K562 (cell line): ENCODE results near the gene VPS13D. TPM values are rescaled to one million over a fixed set of nuclear protein-coding genes. Genes with fewer than 3 reads are reported as not detected.
A peak's percentile ranks its signal among the peaks of the same experiment; 100 is the strongest.

Experiments used
- ARID4B ChIP-seq: sonication (generic); formaldehyde crosslinking; IDR thresholded peaks from 2 replicates; pipeline ENCODE4 v1.8.0; 2022; ENCODE audit warnings: mild to moderate bottlenecking, missing genetic modification reagents
- BCOR ChIP-seq: fragments of 450-650 bp; IDR thresholded peaks from 2 replicates; pipeline ENCODE4 v1.6.1; 2016
- ESRRA ChIP-seq: fragments of 450-650 bp; IDR thresholded peaks from 2 replicates; pipeline ENCODE4 v1.6.1; 2014; ENCODE audit warnings: low read depth, mild to moderate bottlenecking, moderate library complexity, borderline replicate concordance
- KDM1A ChIP-seq, 2 experiments: fragments of 450-650 bp; IDR thresholded peaks; 2 replicates each; pipeline ENCODE4 v1.6.1; 2016; ENCODE audit warnings: mild to moderate bottlenecking in 2 of 2
- MAFK ChIP-seq: IDR thresholded peaks from 2 replicates; pipeline ENCODE4 v1.6.1; 2011; ENCODE audit warnings: low read length, improper control_type of control experiment
- MCM7 ChIP-seq, 2 experiments: fragments of 450-650 bp; IDR thresholded peaks; 2 replicates each; pipeline ENCODE4 v1.6.1; 2016 to 2018
- POLR2AphosphoS2 ChIP-seq: IDR thresholded peaks from 2 replicates; pipeline ENCODE4 v1.6.1; 2012; ENCODE audit warnings: low read length, improper control_type of control experiment
- RBM25 ChIP-seq: fragments of 200-400 bp; formaldehyde crosslinking; IDR thresholded peaks from 2 replicates; pipeline ENCODE4 v1.6.1; 2018; ENCODE audit warnings: low read length, low read depth, moderate library complexity; ENCODE audit not compliant: severe bottlenecking
- SMARCE1 ChIP-seq: fragments of 450-650 bp; IDR thresholded peaks from 2 replicates; pipeline ENCODE4 v1.7.1; 2016; ENCODE audit warnings: mild to moderate bottlenecking
- VEZF1 ChIP-seq: fragments of 200-800 bp; sonication (Bioruptor generic); IDR thresholded peaks from 2 replicates; pipeline ENCODE4 v1.6.1; 2017; ENCODE audit warnings: missing genetic modification characterization, missing compliant biosample characterization
- ZNF174 ChIP-seq: fragments of 250-450 bp; sonication (Bioruptor Pico); IDR thresholded peaks from 2 replicates; pipeline ENCODE4 v1.4.0; 2020; ENCODE audit warnings: mild to moderate bottlenecking
- ZNF785 ChIP-seq: fragments of 250-450 bp; sonication (Bioruptor Pico); IDR thresholded peaks from 2 replicates; pipeline ENCODE4 v1.4.0; 2020; ENCODE audit warnings: mild to moderate bottlenecking
- polyA plus RNA-seq, 8 experiments: library from polyadenylated mRNA; depleted of rRNA in 4 of 8; stranded (reverse) in 5 of 8; unstranded in 3 of 8; fragments of >200 nt; fragmentation: Nextera tagmentation in 2 of 8; fragmentation: Illumina TruSeq in 1 of 8; extraction: Ambion mirVana in 2 of 8; extraction: Trizol in 1 of 8; gene quantifications; 2 replicates each; pipeline versions ENCODE4 v1.2.1 to v1.2.3, GENCODE V29; 2011 to 2014; ENCODE audit warnings: inconsistent platforms in 1 of 8, missing spikeins in 1 of 8
- total RNA-seq, 7 experiments: library from RNA; depleted of rRNA in 6 of 7; stranded (reverse); fragments of >200 nt in 6 of 7; fragmentation: Illumina TruSeq in 2 of 7; extraction: Trizol in 2 of 7; gene quantifications; 2 replicates each; pipeline versions ENCODE4 v1.2.1 to v1.2.3, GENCODE V29; 2011 to 2021; ENCODE audit warnings: low replicate concordance in 1 of 7
- TF ChIP-seq, protein P1 (sequence below), 2 experiments: fragments of 200-800 bp in 1 of 2; sonication (Bioruptor generic) in 1 of 2; sonication (generic) in 1 of 2; formaldehyde crosslinking in 1 of 2; IDR thresholded peaks in 1 of 2; conservative IDR thresholded peaks in 1 of 2; 2 replicates each; pipeline versions ENCODE4 v1.5.0 to v1.6.1; 2016 to 2020; ENCODE audit warnings: missing compliant biosample characterization in 1 of 2, missing genetic modification characterization in 1 of 2, missing genetic modification reagents in 1 of 2

Gene VPS13D
- total and polyA plus RNA-seq, 9 of the 15 experiments (the other 6 are each of a cell fraction or from before 2014, with no cell fraction given) = 6.1 to 51.5 (median 38.5) TPM

GRCh38 chr1:12546771-12547585 is 317.1 kb downstream of the VPS13D start (continued):
- peak in 1 of 2 experiments; percentile 26; a peak in 1 of 4 replicates for TF ChIP-seq KDM1A (IDR thresholded peaks at IDR 0.05)
- TF ChIP-seq RBM25 = peak; percentile 28
- TF ChIP-seq, protein P1, sequence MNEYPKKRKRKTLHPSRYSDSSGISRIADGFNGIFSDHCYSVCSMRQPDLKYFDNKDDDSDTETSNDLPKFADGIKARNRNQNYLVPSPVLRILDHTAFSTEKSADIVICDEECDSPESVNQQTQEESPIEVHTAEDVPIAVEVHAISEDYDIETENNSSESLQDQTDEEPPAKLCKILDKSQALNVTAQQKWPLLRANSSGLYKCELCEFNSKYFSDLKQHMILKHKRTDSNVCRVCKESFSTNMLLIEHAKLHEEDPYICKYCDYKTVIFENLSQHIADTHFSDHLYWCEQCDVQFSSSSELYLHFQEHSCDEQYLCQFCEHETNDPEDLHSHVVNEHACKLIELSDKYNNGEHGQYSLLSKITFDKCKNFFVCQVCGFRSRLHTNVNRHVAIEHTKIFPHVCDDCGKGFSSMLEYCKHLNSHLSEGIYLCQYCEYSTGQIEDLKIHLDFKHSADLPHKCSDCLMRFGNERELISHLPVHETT (CRISPR knock-in tag; conservative IDR thresholded peaks at IDR 0.05 in 1 of 2, IDR thresholded peaks at IDR 0.05 in 1 of 2) = no peak
- no peak for TF ChIP-seq SMARCE1
- TF ChIP-seq ZNF785 = no peak
- no peak for TF ChIP-seq MCM7 (IDR thresholded peaks at IDR 0.05)
- TF ChIP-seq MAFK = no peak
- TF ChIP-seq POLR2AphosphoS2 = no peak
- TF ChIP-seq ARID4B (CRISPR knock-in tag) = no peak
- no peak for TF ChIP-seq ZNF174
- TF ChIP-seq ESRRA = peak; percentile 69
- no peak for TF ChIP-seq VEZF1 (CRISPR knock-in tag)
- peak; percentile 76; the same call in 1 of the 2 replicates for TF ChIP-seq BCOR
